Tracheal epithelial cell (primary cell): ENCODE results near the gene BRPF1. TPM values are rescaled to one million over a fixed set of nuclear protein-coding genes. Genes with fewer than 3 reads are reported as not detected.

ENCODE experiments used
- total RNA-seq: library from RNA; depleted of rRNA; stranded (reverse); fragments of >200 nt; gene quantifications from 2 replicates; pipeline ENCODE4 v1.2.1, GENCODE V29; 2014

BRPF1 gene
- 10.7 and 14.5 TPM in 2 replicates for total RNA-seq

GRCh38 chr3:9731206-9732079, at the start of gene BRPF1:
Gene BRPF1, plus strand, starts transcription at chr3:9731735. Its CDS starts 2,406 bp downstream, at chr3:9734141.

DNA sequence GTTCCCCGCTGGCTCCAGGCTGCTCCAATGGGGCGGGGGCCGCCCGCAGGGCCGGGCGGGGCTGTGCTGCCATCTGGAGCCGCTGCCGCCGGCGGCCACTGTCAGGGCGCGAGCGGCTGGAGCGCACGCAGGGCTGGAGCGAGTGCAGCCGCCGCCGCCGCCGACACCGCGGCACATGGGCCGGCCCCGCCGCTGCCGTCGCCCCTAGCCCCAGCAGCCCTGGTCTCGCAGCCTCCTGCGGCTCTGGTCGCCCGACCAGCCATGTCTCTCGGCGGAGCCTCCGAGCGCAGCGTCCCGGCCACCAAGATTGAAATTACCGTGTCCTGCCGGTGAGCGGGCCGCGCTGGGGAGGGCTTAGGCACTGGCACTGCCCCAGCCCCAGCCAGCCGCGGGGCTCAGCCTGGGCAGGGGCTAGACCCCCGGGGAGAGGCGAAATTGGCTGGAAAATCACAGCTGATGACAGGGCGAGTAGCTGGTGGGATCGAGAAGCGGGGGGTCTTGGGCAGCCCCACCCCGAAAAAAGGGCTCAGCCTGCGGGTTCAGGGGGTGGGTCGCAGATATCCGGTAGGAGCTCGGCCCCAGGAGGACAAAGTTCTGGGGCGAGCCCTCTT, 27.7 kb upstream of the BRPF1 start, which contains the start of gene CPNE9:
CPNE9 (plus strand) TSS at position 98 of the 611 bp plus-strand sequence; CDS start at position 262, 164 bp downstream.

DNA sequence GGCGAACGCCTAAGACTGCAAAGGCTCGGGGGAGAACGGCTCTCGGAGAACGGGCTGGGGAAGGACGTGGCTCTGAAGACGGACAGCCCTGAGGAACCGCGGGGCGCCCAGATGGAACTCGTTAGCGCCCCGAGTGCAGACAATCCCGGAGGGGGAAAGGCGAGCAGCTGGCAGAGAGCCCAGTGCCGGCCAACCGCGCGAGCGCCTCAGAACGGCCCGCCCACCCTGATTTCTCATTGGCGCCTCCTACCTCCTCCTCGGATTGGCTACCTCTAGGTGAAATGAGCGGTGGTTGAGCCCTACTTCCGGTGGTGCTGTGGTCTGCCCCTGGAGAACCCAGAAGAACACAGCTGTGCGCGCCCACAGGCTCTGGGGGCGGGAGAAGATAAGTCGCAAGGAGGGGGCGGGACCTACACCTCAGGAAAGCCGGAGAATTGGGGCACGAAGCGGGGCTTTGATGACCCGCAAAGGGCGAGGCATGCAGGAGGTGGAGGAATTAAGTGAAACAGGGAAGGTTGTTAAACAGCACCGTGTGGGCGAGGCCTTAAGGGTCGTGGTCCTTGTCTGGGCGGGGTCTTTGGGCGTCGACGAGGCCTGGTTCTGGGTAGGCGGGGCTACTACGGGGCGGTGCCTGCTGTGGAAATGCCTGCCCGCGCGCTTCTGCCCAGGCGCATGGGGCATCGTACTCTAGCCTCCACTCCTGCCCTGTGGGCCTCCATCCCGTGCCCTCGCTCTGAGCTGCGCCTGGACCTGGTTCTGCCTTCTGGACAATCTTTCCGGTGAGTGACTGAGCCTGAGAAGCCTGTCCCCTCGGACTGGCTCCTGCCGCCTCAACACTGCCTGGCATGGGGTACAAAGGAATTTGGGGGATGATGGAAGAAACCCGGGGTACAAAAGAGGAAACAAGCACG, 18.4 kb downstream of the BRPF1 start, which contains the start of gene OGG1:
OGG1 (plus strand) TSS at position 308 of the 911 bp plus-strand sequence; CDS start at position 643, 335 bp downstream.

GRCh38 chr3:9769426-9770275, 38.1 kb downstream of the BRPF1 start, which contains the start of gene CAMK1:
Gene CAMK1, minus strand, starts transcription at chr3:9769947. Its CDS starts 2,198 bp downstream, at chr3:9767749.

DNA sequence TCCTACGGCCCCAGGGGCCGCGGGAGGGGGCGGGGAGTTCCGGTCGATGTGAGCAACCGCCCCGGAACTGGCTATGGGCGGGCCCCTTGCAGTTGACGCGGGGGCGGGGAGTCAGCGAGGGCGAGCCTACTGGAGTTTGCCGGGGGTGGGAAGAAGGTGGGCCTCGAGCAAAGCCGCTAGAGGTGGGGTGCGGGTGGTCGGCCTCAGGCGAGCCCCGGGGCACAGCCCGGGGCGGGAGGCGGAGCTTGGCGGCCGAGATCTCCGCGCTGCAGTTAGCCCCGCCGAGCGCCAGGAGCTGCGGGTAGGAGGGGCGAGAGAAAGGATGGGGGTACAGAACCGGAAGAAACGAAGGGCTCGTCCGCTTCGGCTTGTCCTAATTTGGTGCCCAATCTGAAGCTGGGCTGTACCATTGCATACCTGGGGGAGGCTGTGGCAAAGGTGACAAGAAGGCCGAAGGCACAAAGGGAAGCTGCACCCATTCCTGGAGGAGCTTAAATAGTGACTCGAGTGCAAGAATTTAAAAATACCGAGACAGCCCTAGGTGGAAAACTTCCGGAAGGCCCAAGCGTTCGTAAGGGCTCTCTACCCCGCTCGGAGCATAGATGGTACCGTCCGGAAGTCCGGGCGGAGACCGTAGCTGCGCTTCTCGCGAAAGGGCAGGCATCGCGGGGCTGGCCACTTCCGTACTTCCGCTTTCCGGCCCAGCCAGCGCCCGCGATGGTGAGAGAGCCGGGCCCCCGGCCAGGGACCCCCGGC, 61.0 kb downstream of the BRPF1 start, which contains the start of the genes ARPC4 and TADA3:
ARPC4 (plus strand) TSS at position 678 of the 756 bp plus-strand sequence; CDS start at position 718, 40 bp downstream.
TADA3 (minus strand) TSS at position 69 of the 756 bp plus-strand sequence. CDS start 1,007 bp downstream, outside the sequence.

Other genes starting within 250 kb of the BRPF1 start
- not detected in 2 replicates for gene LHFPL4, start 177.9 kb upstream of the BRPF1 start, total RNA-seq
- 23.0 and 38.1 TPM in 2 replicates for gene MTMR14, start 82.2 kb upstream of the BRPF1 start, total RNA-seq
- gene CPNE9, start 27.9 kb upstream of the BRPF1 start, total RNA-seq = not detected in 2 replicates
- gene OGG1, start 18.2 kb downstream of the BRPF1 start, total RNA-seq = 13.5 and 21.1 TPM in 2 replicates
- 8.3 and 15.9 TPM in 2 replicates for gene CAMK1, start 38.2 kb downstream of the BRPF1 start, total RNA-seq
- 50.9 and 57.6 TPM in 2 replicates for gene TADA3, start 60.7 kb downstream of the BRPF1 start, total RNA-seq
- gene ARPC4, start 61.3 kb downstream of the BRPF1 start, total RNA-seq = 134 and 339 TPM in 2 replicates
- 6.0 and 10.6 TPM in 2 replicates for gene TTLL3, start 78.5 kb downstream of the BRPF1 start, total RNA-seq
- 24.8 and 32.2 TPM in 2 replicates for gene RPUSD3, start 112.3 kb downstream of the BRPF1 start, total RNA-seq
- not detected in 2 replicates for gene CIDEC, start 148.5 kb downstream of the BRPF1 start, total RNA-seq
- 24.8 and 28.1 TPM in 2 replicates for gene JAGN1, start 158.9 kb downstream of the BRPF1 start, total RNA-seq
- 2.6 and 2.7 TPM in 2 replicates for gene IL17RE, start 171.1 kb downstream of the BRPF1 start, total RNA-seq
- 23.6 and 46.9 TPM in 2 replicates for gene IL17RC, start 185.4 kb downstream of the BRPF1 start, total RNA-seq
- 19.4 and 30.8 TPM in 2 replicates for gene CRELD1, start 202.1 kb downstream of the BRPF1 start, total RNA-seq
- gene PRRT3, start 220.7 kb downstream of the BRPF1 start, total RNA-seq = 0.72 and 1.7 TPM in 2 replicates